NOMO-1 (cell line): ENCODE data around the gene RPAP2.

ENCODE experiments used
- DNase-seq, 2 experiments: peaks; one replicate each; lab custom pipeline; 2025; ENCODE audit not compliant: unreplicated experiment in 2 of 2; lab: John Stamatoyannopoulos, UW

The RPAP2 gene

GRCh38 chr1:92443893-92444292 lies 145.0 kb downstream of the RPAP2 start:
- no peak for DNase-seq

GRCh38 chr1:92444351-92444750 lies 145.5 kb downstream of the RPAP2 start:
- DNase-seq: no peak

GRCh38 chr1:92445865-92446264 lies 147.0 kb downstream of the RPAP2 start:
- no peak for DNase-seq

- no peak for DNase-seq
Observed at GRCh38 chr1:92446546-92446945, 147.7 kb downstream of the RPAP2 start.

- DNase-seq: no peak
Observed at GRCh38 chr1:92447033-92447681, 148.3 kb downstream of the RPAP2 start.

DNA sequence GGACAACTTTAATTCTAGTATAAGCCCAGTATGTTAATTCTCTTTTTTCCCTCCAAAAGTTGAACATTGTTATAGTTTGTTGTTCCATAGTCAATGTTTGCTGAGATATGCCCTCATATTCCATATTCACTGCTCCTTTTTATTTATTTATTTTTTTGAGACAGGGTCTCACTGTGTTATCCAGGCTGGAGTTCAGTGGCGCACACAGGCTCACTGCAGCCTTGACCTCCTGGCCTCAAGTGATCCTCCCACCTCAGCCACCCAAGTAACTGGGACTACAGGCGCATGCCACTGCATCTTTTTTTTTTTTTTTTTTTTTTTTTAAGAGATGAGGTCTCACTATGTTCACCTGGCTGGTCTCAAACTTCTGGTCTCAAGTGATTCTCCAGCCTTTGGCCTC lies 149.1 kb downstream of the RPAP2 start:
- no peak for DNase-seq
